Measurements from ENCODE around the gene LAMTOR3. TPM values are rescaled to one million over a fixed set of nuclear protein-coding genes. Genes with fewer than 3 reads are reported as not detected.

Gene LAMTOR3
- total and polyA plus RNA-seq, 8 donors: 8.4 to 38.7 (median 19.5) TPM

DNA sequence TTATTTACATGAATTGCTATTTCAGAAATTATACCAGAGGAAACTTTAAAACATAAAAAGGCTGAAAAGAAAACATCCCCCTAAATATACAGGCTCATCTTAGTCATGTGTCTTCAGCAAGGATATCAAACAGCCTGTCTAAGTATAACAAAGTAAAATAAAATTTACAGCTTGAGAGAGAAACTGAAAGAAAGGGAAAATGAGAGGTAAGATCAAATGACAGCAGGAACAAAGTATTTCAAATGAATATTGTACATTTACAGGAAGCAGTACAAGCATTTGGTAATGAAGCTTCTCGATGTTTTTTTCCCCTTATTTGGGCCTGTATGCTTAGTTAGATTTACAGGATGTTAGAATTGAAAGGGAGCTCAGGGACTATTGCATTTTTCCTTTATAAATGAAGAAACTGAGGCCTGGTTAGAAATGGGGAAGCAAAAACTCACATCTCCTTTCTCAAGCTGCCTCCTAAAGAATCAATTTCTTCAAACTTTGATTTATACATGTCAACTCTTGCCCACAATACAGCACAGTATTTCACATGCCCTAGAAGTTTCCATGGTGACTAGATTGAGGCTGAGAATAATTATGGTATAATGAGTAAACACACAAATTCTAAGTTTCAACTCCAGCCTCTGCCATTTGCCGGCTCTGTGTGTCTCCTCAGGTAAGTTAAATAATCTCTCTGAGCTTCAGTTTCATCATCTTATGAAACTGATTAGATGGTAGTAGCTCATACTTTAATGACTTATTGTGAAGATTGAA lies 48.3 kb downstream of the LAMTOR3 start:
- Histone ChIP-seq H3K9me3 (no peaks in the 10 kb centered on the region), H3K4me1 (no peaks in the 10 kb centered on the region), H3K27me3 (no peaks in the 10 kb centered on the region), H3K27ac (no peak overlapping the region), H3K4me3 (no peak overlapping the region), H3K36me3 (no peaks in the 10 kb centered on the region)
- intact Hi-C loops (cut with DNase I): no loop called here
- ATAC-seq (no peak), DNase-seq (no peak), FAIRE-seq (no peak)
- 78 to 79% methylated on average over 2 of the region's 2 CpGs for WGBS, 2 donors
- TF ChIP-seq, protein P1, sequence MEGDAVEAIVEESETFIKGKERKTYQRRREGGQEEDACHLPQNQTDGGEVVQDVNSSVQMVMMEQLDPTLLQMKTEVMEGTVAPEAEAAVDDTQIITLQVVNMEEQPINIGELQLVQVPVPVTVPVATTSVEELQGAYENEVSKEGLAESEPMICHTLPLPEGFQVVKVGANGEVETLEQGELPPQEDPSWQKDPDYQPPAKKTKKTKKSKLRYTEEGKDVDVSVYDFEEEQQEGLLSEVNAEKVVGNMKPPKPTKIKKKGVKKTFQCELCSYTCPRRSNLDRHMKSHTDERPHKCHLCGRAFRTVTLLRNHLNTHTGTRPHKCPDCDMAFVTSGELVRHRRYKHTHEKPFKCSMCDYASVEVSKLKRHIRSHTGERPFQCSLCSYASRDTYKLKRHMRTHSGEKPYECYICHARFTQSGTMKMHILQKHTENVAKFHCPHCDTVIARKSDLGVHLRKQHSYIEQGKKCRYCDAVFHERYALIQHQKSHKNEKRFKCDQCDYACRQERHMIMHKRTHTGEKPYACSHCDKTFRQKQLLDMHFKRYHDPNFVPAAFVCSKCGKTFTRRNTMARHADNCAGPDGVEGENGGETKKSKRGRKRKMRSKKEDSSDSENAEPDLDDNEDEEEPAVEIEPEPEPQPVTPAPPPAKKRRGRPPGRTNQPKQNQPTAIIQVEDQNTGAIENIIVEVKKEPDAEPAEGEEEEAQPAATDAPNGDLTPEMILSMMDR (IDR thresholded peaks at IDR 0.05): no peak

DNA sequence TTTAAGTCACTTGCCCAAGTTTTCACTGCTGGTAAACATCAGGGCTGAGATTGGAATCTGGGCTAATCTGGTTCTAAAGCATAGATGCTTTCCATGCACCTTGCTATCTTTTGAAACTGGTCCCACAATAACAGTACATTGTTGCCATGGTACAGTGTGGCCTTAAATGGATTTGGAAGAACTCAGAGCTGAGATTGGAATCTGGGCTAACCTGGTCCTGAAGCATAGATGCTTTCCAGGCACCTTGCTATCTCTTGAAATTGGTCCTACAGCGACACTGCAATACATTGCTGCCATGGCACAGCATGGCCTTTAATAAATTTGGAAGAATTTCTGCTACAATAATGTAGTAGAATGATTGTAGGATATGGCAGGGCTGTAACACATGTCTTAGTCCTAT lies 49.0 kb downstream of the LAMTOR3 start:
- TF ChIP-seq, protein P1 (IDR thresholded peaks at IDR 0.05): no peak
- FAIRE-seq: no peak
- H3K36me3 ChIP-seq: no peaks in the 10 kb centered on the region
- DNase-seq: no peak
- no peak overlapping the region for H3K27ac ChIP-seq
- H3K27me3 ChIP-seq: no peaks in the 10 kb centered on the region
- H3K9me3 ChIP-seq: no peaks in the 10 kb centered on the region
- WGBS, 2 donors: 93 to 97% methylated on average over 1 of the region's 1 CpG
- no peak for ATAC-seq
- no peak overlapping the region for H3K4me3 ChIP-seq
- no peaks in the 10 kb centered on the region for H3K4me1 ChIP-seq
- intact Hi-C loops (cut with DNase I): no loop called here

DNA sequence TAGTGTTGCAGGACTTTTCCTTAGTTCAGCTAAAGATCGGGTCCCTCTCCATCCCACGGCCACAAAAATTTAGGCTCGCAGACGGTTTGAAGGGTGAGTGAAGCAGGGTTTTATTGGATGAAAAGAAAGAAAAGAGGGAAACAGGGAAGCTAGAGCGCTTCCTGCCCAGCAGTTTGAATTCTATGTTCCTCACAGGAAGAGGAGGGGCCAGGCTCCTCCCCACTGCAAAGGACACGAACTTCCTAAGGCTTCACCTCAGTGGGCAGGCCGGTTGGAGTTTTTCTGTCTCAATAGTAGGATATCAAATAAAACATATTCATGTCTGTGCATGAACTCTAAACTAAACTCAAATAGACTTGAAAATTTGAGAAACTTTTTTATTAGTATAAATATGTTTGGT lies 50.2 kb downstream of the LAMTOR3 start:
- no peak for ATAC-seq
- no peak for FAIRE-seq
- intact Hi-C loops (cut with DNase I): no loop called here
- no peak for DNase-seq
- Histone ChIP-seq H3K4me3 (no peak overlapping the region), H3K36me3 (no peaks in the 10 kb centered on the region), H3K4me1 (no peaks in the 10 kb centered on the region), H3K9me3 (no peaks in the 10 kb centered on the region), H3K27ac (no peak overlapping the region), H3K27me3 (no peaks in the 10 kb centered on the region)
- WGBS, 2 donors: 89 to 90% methylated on average over 7 of the region's 7 CpGs
- TF ChIP-seq, protein P1 (IDR thresholded peaks at IDR 0.05): no peak

DNA sequence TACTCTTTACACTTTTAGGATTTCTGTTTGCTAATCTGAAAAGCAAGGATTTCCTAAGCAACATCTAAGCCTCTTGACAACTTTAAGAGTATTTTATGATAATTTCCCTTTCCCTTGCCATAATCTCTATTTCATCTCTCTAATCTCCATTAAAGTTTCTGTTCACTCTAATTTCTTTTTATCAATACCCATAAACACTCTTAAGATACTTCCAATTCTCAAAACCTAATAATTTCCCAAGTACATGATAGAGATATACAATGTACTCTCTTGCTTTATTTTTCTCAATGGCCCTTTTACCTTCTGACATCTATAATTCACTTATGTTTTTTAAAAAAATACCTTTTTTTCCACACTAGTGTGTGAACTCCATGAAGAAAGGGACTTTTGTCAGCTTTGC lies 50.8 kb downstream of the LAMTOR3 start:
- Histone ChIP-seq H3K4me1 (no peaks in the 10 kb centered on the region), H3K9me3 (no peaks in the 10 kb centered on the region), H3K27me3 (no peaks in the 10 kb centered on the region), H3K27ac (no peak overlapping the region), H3K36me3 (no peaks in the 10 kb centered on the region), H3K4me3 (no peak overlapping the region)
- TF ChIP-seq, protein P1 (IDR thresholded peaks at IDR 0.05): no peak
- no peak for DNase-seq
- no peak for FAIRE-seq
- intact Hi-C loops (cut with DNase I): no loop called here
- ATAC-seq: no peak

DNA sequence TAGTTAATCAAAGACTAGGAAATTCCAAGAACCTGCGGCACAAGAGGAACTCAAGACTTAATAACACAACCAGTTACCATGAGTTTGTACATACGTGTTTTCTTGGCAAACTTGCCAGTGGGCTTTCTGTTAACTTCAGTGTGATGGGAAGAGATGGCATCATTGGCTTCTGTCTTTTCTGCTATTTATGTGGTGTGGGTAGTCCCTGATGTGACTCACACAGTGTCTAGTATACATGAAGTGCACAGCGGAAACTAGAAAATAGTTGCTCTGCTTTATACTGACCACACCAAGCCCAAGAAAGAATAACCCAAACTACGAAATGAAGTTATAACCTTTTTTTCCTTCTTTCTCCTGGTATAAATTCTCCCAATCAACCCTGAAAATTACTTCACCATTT lies 53.1 kb downstream of the LAMTOR3 start:
- no peak for FAIRE-seq
- H3K27me3 ChIP-seq: no peaks in the 10 kb centered on the region
- no peak overlapping the region for H3K4me3 ChIP-seq
- intact Hi-C loops (cut with DNase I): no loop called here
- TF ChIP-seq, protein P1 (IDR thresholded peaks at IDR 0.05): no peak
- no peaks in the 10 kb centered on the region for H3K36me3 ChIP-seq
- no peak overlapping the region for H3K27ac ChIP-seq
- H3K4me1 ChIP-seq: no peaks in the 10 kb centered on the region
- DNase-seq: no peak
- no peak for ATAC-seq
- WGBS, 2 donors: 89 to 91% methylated on average over 4 of the region's 4 CpGs
- H3K9me3 ChIP-seq: no peaks in the 10 kb centered on the region
